Heart right ventricle (tissue), 16 donors: ENCODE results near the gene RAI1. TPM values are rescaled to one million over a fixed set of nuclear protein-coding genes. Genes with fewer than 3 reads are reported as not detected.

Experiments
- ATAC-seq, 8 donors: fragments of 200-7000 bp; cut with Tn5 transposase; one replicate each; pipeline ENCODE4 v1.9.1; 2020; ENCODE audit warnings: mild to moderate bottlenecking in 8 of 8, moderate library complexity in 8 of 8, moderate number of reproducible peaks in 1 of 8
- DNase-seq, 2 donors: peaks; one replicate each; pipeline ENCODE4 v3.0.0-alpha.2; 2020
- H3K27ac ChIP-seq, 10 donors: fragments of 200-600 bp; sonication (generic) in 2 of 10; one replicate each; pipeline versions ENCODE4 v1.5.0 to v1.8.0; 2020 to 2022; ENCODE audit warnings: mild to moderate bottlenecking in 3 of 10
- H3K27me3 ChIP-seq, 7 donors: fragments of 200-600 bp; one replicate each; pipeline ENCODE4 v1.8.0; 2021 to 2022; ENCODE audit warnings: mild to moderate bottlenecking in 2 of 7
- H3K36me3 ChIP-seq, 9 donors: fragments of 200-600 bp; sonication (generic) in 1 of 9; one replicate each; pipeline versions ENCODE4 v1.5.0 to v1.8.0; 2020 to 2022; ENCODE audit warnings: mild to moderate bottlenecking in 2 of 9
- H3K4me1 ChIP-seq, 9 donors: fragments of 200-600 bp; sonication (generic) in 1 of 9; one replicate each; pipeline versions ENCODE4 v1.5.0 to v1.8.0; 2020 to 2022; ENCODE audit warnings: mild to moderate bottlenecking in 4 of 9
- H3K4me3 ChIP-seq, 10 donors: fragments of 200-600 bp; sonication (generic) in 2 of 10; one replicate each; pipeline versions ENCODE4 v1.5.0 to v1.8.0; 2020 to 2022; ENCODE audit warnings: mild to moderate bottlenecking in 7 of 10, moderate library complexity in 2 of 10
- H3K9me3 ChIP-seq, 11 donors: fragments of 200-600 bp in 10 of 11; sonication (generic) in 2 of 11; one replicate each; pipeline versions ENCODE4 v1.5.0 to v1.8.0; 2013 to 2022; ENCODE audit warnings: mild to moderate bottlenecking in 2 of 11, control low read depth in 1 of 11, moderate library complexity in 1 of 11
- CTCF ChIP-seq, 9 donors: fragments of 200-600 bp; sonication (generic) in 2 of 9; IDR thresholded peaks; one replicate each; pipeline versions ENCODE4 v1.5.0 to v1.8.0; 2021 to 2022; ENCODE audit warnings: antibody characterized with exemption in 9 of 9, mild to moderate bottlenecking in 5 of 9, moderate library complexity in 1 of 9
- WGBS, 2 donors: extraction: QIAGEN DNeasy Blood & Tissue Kit; methylation state at CpG; one replicate each; pipeline ENCODE4 v1.1.7; 2013; ENCODE audit warnings: inconsistent platforms in 1 of 2; 5-methylcytosine and 5-hydroxymethylcytosine counted together
- intact Hi-C, 10 donors: fragments of 100-400 bp; cut with DNase I; formaldehyde crosslinking; loops; one replicate each; pipeline versions ENCODE4 v1.11.1 to v1.14.2; 2022
- polyA plus RNA-seq, 2 donors: library from polyadenylated mRNA; stranded (reverse); fragments of 200-250 nt; gene quantifications; one replicate each; pipeline ENCODE4 v1.2.3, GENCODE V29; 2013
- total RNA-seq, 10 donors: library from RNA; stranded (reverse); fragmentation: NEBNext Ultra II Directional in 3 of 10; extraction: Animal tissue kit (Norgen Biotek cat#: 25700) in 3 of 10; gene quantifications; one replicate each; pipeline versions ENCODE4 v1.2.1 to v1.2.4, GENCODE V29; 2021 to 2023
- donor health status: Arrhythmogenic right ventricular cardiomyopathy.
- donor health status: ischemic (EF 13 %, LVEDD 7.1; RV severe dilation, severe dysfunction).
- donor health status: healthy with polysubstance abuse.
- donor health status: DM: no; HTN: yes; CAD: no.
- donor health status: DM: no; HTN: no; CAD: no.
- donor health status: ischemic (EF 25% LVEDD 6.9; RV normal size, moderate dysfunction).
- donor health status: ischemic (EF 25% LVEDD 5.7; RV mildly dilated, moderate dysfunction).
- donor health status: healthy.
- donor health status: DM: yes; HTN: yes; CAD: no.
- donor health status: Ischemic cardiomyopathy.
- donor health status: ischemic (EF 35%, LVEDD 5.7; RV mildly dilated, moderate dysfunction).
- donor health status: nonischemic (EF 11% LVEDD 7.7; RV severe dilation, severe dysfunction).
- donor health status: DM: yes; HTN: yes; CAD: no.
- donor health status: PGD.
- donor health status: ischemic (EF 29% LVEDD 5.4; RV normal size, mild dysfunction).
- donor health status: nonischemic (EF 23%, LVEDD 6.1; RV moderate dilation, normal function).

RAI1 gene
- total and polyA plus RNA-seq, 12 donors: 13.8 to 32.0 (median 19.8) TPM

DNA sequence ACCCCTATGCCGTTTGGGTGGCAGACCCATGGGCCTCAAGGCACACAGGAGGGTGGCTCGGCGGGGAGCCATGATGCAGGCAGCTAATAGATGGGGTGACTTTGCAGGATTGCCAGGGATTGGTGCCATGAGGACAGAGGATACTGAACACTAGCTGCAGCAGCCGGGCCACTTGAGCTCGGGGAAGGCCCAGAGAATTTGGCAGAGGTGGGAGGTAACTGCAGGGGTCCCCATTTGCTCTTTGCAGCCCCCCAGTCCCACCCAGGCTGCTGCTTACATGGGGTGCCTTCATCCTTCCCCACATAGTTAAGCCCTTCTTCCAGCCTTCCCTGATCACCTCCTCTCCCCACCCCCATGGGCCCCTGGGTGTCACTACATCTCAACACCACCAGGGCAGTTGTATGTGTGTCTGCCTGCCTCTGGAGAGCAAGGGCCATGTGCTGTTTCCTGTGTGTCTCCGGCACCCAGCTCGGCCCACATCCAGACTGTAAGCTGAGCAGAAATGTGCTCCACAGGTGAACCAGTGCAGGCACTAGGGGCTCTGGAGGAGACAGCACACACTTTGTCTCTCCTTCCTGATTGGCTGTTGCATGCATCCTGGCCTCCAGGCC lies 103.5 kb downstream of the RAI1 start:
- WGBS, 2 donors: 34 to 40% methylated on average over 7 of the region's 7 CpGs
- ATAC-seq (peak in 2 of 8 donors; percentile 4 to 19), DNase-seq (no peak)
- H3K4me1 ChIP-seq: peaks cover 32 to 78% (median 53%) of the 10 kb centered on the region in 9 donors
- no peaks in the 10 kb centered on the region for H3K9me3 ChIP-seq
- peaks cover 0 to 32% (median 0%) of the 10 kb centered on the region in 7 donors for H3K27me3 ChIP-seq
- intact Hi-C loops: loop anchor here in 4 of 10 donors (5.0 kb wide), 1 partner anchor 102 kb away; the partner anchor contains the start of gene RAI1 (in 4 of the 4)
- peak overlapping the region in 9 of 10 donors; percentile 75 to 97 (median 92) for H3K27ac ChIP-seq
- peak overlapping the region in 4 of 10 donors; percentile 59 to 68 (median 66) for H3K4me3 ChIP-seq
- TF ChIP-seq CTCF (IDR thresholded peaks at IDR 0.05): peak in 2 of 9 donors; percentile 9 to 27
- H3K36me3 ChIP-seq: no peaks in the 10 kb centered on the region

- H3K9me3 ChIP-seq: no peaks in the 10 kb centered on the region
- whole genome bisulfite sequencing, 2 donors: 56 to 61% methylated on average over 11 of the region's 11 CpGs
- no peak for TF ChIP-seq CTCF (IDR thresholded peaks at IDR 0.05)
- ATAC-seq (no peak), DNase-seq (no peak)
- intact Hi-C loops: no loop called here
- no peak overlapping the region for H3K4me3 ChIP-seq
- H3K36me3 ChIP-seq: no peaks in the 10 kb centered on the region
- peaks cover 36 to 79% (median 57%) of the 10 kb centered on the region in 9 donors for H3K4me1 ChIP-seq
- H3K27me3 ChIP-seq: peaks cover 0 to 32% (median 0%) of the 10 kb centered on the region in 7 donors
- H3K27ac ChIP-seq: peak overlapping the region in 6 of 10 donors; percentile 89 to 97 (median 94)
Observed at GRCh38 chr17:17785407-17785806, 104.1 kb downstream of the RAI1 start.

DNA sequence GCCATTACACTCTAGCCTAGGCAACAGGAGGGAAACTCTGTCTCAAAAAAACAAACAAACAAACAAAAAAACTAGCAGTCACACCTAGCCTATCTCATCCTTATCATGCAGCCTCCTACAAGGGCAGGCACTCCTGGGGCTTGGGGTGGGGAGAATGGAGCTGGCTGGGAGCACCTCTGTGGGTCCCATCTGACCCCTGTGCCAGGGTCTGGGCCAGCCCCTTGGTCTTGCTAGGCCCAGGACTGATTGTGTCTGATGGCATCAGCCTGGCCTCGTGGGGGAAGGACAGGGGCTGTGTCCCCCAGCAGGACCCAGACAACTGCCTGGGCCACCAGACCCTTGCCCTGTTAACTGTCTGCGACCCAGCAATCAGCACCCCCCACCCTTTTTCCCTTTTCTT lies 105.7 kb downstream of the RAI1 start:
- Histone ChIP-seq H3K36me3 (no peaks in the 10 kb centered on the region), H3K4me3 (no peak overlapping the region), H3K27ac (peak overlapping the region in 1 of 10 donors; percentile 1), H3K27me3 (peaks cover 0 to 17% (median 0%) of the 10 kb centered on the region in 7 donors), H3K9me3 (no peaks in the 10 kb centered on the region), H3K4me1 (peaks cover 31 to 79% (median 56%) of the 10 kb centered on the region in 9 donors)
- WGBS, 2 donors: 81% methylated on average over 2 of the region's 2 CpGs
- intact Hi-C loops: no loop called here
- DNase-seq: no peak
- TF ChIP-seq CTCF (IDR thresholded peaks at IDR 0.05): no peak
- ATAC-seq: no peak

GRCh38 chr17:17787568-17787967 lies 106.3 kb downstream of the RAI1 start:
- Histone ChIP-seq H3K27me3 (peaks cover 0 to 12% (median 0%) of the 10 kb centered on the region in 7 donors), H3K36me3 (no peaks in the 10 kb centered on the region), H3K27ac (no peak overlapping the region), H3K4me3 (no peak overlapping the region), H3K4me1 (peaks cover 33 to 83% (median 62%) of the 10 kb centered on the region in 9 donors), H3K9me3 (no peaks in the 10 kb centered on the region)
- intact Hi-C loops: no loop called here
- DNase-seq (no peak), ATAC-seq (no peak)
- TF ChIP-seq CTCF (IDR thresholded peaks at IDR 0.05): no peak
- WGBS, 2 donors: 93 to 97% methylated on average over 7 of the region's 7 CpGs
